Ovary (tissue), 3 donors: Measurements from ENCODE around the gene VKORC1L1.

Experiments used
- EP300 ChIP-seq: sonication (generic); formaldehyde crosslinking; IDR thresholded peaks from one replicate; pipeline ENCODE4 v1.6.1; 2017; ENCODE audit warnings: antibody characterized with exemption
- POLR2A ChIP-seq: fragments of 450-650 bp; IDR thresholded peaks from one replicate; pipeline ENCODE4 v1.6.1; 2017; ENCODE audit warnings: antibody characterized with exemption, mild to moderate bottlenecking, moderate library complexity
- TF ChIP-seq, protein P1 (sequence below), 3 donors: fragments of 450-650 bp in 2 of 3; fragments of 200-600 bp in 1 of 3; IDR thresholded peaks; one replicate each; pipeline versions ENCODE4 v1.5.1 to v1.8.0; 2016 to 2022; ENCODE audit warnings: antibody characterized with exemption in 3 of 3, mild to moderate bottlenecking in 1 of 3
- donor health status: DM: no; HTN: no; CAD: no.

DNA sequence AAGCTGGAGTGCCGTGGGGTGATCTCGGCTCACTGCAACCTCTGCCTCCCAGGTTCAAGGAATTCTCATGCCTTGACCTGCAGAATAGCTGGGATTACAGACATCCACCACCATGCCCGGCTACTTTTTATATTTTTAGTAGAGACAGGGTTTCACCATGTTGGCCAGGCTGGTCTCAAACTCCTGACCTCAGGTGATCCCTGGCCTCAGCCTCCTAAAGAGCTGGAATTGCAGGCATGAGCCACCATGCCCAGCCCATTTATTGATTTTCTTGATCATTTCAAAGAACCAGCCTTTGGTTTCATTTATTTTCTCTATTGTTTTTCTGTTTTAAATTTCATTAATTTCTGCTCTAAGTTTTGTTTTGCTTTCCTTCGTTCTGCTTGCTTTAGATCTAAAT lies 58.8 kb downstream of the VKORC1L1 start:
- TF ChIP-seq, protein P1, sequence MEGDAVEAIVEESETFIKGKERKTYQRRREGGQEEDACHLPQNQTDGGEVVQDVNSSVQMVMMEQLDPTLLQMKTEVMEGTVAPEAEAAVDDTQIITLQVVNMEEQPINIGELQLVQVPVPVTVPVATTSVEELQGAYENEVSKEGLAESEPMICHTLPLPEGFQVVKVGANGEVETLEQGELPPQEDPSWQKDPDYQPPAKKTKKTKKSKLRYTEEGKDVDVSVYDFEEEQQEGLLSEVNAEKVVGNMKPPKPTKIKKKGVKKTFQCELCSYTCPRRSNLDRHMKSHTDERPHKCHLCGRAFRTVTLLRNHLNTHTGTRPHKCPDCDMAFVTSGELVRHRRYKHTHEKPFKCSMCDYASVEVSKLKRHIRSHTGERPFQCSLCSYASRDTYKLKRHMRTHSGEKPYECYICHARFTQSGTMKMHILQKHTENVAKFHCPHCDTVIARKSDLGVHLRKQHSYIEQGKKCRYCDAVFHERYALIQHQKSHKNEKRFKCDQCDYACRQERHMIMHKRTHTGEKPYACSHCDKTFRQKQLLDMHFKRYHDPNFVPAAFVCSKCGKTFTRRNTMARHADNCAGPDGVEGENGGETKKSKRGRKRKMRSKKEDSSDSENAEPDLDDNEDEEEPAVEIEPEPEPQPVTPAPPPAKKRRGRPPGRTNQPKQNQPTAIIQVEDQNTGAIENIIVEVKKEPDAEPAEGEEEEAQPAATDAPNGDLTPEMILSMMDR (IDR thresholded peaks at IDR 0.05), result no peak
- no peak for TF ChIP-seq EP300
- TF ChIP-seq POLR2A, result no peak
